Calu3 (cell line): ENCODE data around the gene WWTR1. TPM values are rescaled to one million over a fixed set of nuclear protein-coding genes. Genes with fewer than 3 reads are reported as not detected.
A peak's percentile ranks its signal among the peaks of the same experiment; 100 is the strongest.

ENCODE experiments used
- BruUV-seq: library from RNA; stranded (reverse); fragments of 400-500 nt; replicated peaks from 2 replicates; lab custom pipeline; 2021; lab: Mats Ljungman, UMichigan
- CTCF ChIA-PET: fragments of 300-600 bp; sonication (Branson Sonifier 250); formaldehyde crosslinking; loops from one replicate; lab custom pipeline; 2022; ENCODE audit warnings: antibody characterized with exemption; lab: Charles Lee
- DNase-seq: peaks from one replicate; pipeline ENCODE4 v3.0.0; 2022
- H3K27ac Mint-ChIP-seq: one replicate; pipeline ENCODE4 v1.8.0; 2022; ENCODE audit warnings: mixed read lengths; ENCODE audit not compliant: unreplicated experiment
- H3K27me3 Mint-ChIP-seq: one replicate; pipeline ENCODE4 v1.8.0; 2022; ENCODE audit warnings: mixed read lengths; ENCODE audit not compliant: unreplicated experiment
- H3K36me3 Mint-ChIP-seq: one replicate; pipeline ENCODE4 v1.8.0; 2022; ENCODE audit warnings: mild to moderate bottlenecking, moderate library complexity, mixed read lengths; ENCODE audit not compliant: insufficient read depth, unreplicated experiment
- H3K4me1 Mint-ChIP-seq: one replicate; pipeline ENCODE4 v1.8.0; 2022; ENCODE audit warnings: mild to moderate bottlenecking, low read depth, mixed read lengths; ENCODE audit not compliant: unreplicated experiment
- H3K4me3 Mint-ChIP-seq: one replicate; pipeline ENCODE4 v1.8.0; 2022; ENCODE audit warnings: mild to moderate bottlenecking, low read depth, moderate library complexity, mixed read lengths; ENCODE audit not compliant: unreplicated experiment
- H3K9me3 Mint-ChIP-seq: one replicate; pipeline ENCODE4 v1.8.0; 2022; ENCODE audit warnings: low read depth, mixed read lengths; ENCODE audit not compliant: unreplicated experiment
- intact Hi-C: fragments of 100-400 bp; cut with micrococcal nuclease; formaldehyde crosslinking; loops from one replicate; pipeline ENCODE4 v1.10.0; 2022; ENCODE audit not compliant: unreplicated experiment
- total RNA-seq: library from RNA; stranded (reverse); gene quantifications from 2 replicates; pipeline ENCODE4 v1.2.3, GENCODE V29; 2022
- TF ChIP-seq, protein P1 (sequence below): fragments of 200-600 bp; IDR thresholded peaks from one replicate; pipeline ENCODE4 v1.8.0; 2022; ENCODE audit warnings: antibody characterized with exemption; ENCODE audit not compliant: unreplicated experiment

The WWTR1 gene
- total RNA-seq, 1 experiment from 2014 or later: 269 TPM

DNA sequence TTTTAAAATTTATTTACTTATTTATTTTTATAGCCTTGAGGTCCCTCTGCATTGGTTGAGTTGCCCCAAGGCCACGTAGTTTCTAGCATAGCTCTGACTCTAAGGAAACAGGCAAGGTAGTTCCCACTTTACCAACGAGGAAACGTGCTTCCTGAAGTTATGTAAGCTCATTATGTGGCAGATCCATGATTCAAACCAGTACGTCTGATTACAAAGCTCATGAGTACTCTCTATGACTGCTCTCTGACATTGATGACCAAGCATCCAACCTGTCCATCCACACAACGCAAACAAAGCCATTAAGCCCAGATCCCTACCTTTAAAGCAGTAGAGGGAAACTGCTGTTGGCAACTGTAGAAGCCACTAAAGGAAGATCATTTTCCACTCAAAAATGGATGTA lies 25.6 kb downstream of the WWTR1 start:
- no peak overlapping the region for H3K4me3 Mint-ChIP-seq
- intact Hi-C loops: no loop called here
- H3K9me3 Mint-ChIP-seq: no peaks in the 10 kb centered on the region
- H3K4me1 Mint-ChIP-seq: peaks cover 78% of the 10 kb centered on the region
- no peak for DNase-seq
- TF ChIP-seq, protein P1, sequence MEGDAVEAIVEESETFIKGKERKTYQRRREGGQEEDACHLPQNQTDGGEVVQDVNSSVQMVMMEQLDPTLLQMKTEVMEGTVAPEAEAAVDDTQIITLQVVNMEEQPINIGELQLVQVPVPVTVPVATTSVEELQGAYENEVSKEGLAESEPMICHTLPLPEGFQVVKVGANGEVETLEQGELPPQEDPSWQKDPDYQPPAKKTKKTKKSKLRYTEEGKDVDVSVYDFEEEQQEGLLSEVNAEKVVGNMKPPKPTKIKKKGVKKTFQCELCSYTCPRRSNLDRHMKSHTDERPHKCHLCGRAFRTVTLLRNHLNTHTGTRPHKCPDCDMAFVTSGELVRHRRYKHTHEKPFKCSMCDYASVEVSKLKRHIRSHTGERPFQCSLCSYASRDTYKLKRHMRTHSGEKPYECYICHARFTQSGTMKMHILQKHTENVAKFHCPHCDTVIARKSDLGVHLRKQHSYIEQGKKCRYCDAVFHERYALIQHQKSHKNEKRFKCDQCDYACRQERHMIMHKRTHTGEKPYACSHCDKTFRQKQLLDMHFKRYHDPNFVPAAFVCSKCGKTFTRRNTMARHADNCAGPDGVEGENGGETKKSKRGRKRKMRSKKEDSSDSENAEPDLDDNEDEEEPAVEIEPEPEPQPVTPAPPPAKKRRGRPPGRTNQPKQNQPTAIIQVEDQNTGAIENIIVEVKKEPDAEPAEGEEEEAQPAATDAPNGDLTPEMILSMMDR: no peak
- H3K27ac Mint-ChIP-seq: no peak overlapping the region
- peaks cover 63% of the 10 kb centered on the region for H3K36me3 Mint-ChIP-seq
- CTCF ChIA-PET: interaction anchor here (1.1 to 1.8 kb wide), 4 partner anchors 10 to 89 kb away, joined by 3 to 4 read pairs (median 4); no protein-coding TSS in a partner anchor
- BruUV-seq: no TSS peak
- H3K27me3 Mint-ChIP-seq: no peaks in the 10 kb centered on the region

DNA sequence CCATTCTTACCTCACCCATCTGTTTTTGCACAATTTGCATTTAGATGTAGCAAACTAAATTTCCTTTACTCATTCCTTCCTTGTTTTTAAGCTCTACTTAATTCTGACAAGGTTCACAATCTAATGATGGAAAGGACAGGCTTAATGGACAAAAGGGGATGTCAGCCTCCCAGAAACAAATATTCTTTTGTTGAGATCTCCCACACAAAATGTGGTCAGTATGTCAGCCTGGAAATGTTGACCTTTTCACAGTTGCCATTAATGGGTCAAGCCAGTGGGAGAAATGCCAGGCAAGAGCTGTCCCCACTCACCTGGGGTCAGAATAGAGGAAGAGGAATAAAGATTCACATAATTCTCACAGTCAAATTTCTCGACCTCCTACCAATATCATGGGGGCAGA lies 27.0 kb downstream of the WWTR1 start:
- H3K27ac Mint-ChIP-seq: peak overlapping the region; percentile 34
- no peak overlapping the region for H3K4me3 Mint-ChIP-seq
- H3K27me3 Mint-ChIP-seq: no peaks in the 10 kb centered on the region
- intact Hi-C loops: no loop called here
- peaks cover 74% of the 10 kb centered on the region for H3K36me3 Mint-ChIP-seq
- peaks cover 88% of the 10 kb centered on the region for H3K4me1 Mint-ChIP-seq
- DNase-seq: no peak
- TF ChIP-seq, protein P1: no peak
- no peaks in the 10 kb centered on the region for H3K9me3 Mint-ChIP-seq
- no TSS peak for BruUV-seq
- CTCF ChIA-PET: interaction anchor here (1.1 to 1.7 kb wide), 5 partner anchors 8 to 88 kb away, joined by 3 to 7 read pairs (median 4); no protein-coding TSS in a partner anchor

DNA sequence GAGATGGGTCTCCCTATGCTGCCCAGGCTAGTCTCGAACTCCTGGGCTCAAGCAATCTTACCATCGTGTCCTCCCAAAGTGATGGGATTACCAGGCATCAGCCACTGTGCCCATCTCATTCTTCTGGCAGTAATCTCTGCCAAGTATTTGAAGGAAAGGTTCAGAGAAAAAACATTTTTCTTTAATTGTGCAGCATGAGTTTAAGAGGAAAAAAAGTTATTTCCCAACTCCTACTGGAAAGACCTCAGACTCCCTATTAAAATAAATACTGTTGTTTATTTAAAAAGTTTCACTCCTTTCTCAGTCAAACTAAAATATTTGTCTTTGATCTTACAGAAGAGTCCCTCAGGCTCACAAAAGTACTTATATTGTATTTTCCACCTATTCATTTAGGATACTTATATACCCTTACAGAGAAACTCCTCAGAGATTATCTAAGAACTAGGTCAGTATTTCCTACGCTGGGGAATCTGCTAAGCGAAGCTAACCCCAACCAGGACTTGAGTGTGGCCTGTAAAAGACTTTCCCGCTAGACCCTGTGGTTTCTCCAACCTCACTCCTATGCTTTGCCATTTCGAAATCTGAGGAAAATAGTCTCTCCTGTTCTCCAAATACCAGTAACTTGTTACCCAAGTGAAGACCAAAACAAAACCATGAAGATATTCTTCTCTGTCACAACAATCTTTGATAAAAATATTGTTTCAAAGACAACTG lies 28.7 kb downstream of the WWTR1 start:
- no TSS peak for BruUV-seq
- TF ChIP-seq, protein P1: no peak
- CTCF ChIA-PET: interaction anchor here (1.3 to 1.7 kb wide), 2 partner anchors 10 to 26 kb away, joined by 3 to 7 read pairs; no protein-coding TSS in a partner anchor

DNA sequence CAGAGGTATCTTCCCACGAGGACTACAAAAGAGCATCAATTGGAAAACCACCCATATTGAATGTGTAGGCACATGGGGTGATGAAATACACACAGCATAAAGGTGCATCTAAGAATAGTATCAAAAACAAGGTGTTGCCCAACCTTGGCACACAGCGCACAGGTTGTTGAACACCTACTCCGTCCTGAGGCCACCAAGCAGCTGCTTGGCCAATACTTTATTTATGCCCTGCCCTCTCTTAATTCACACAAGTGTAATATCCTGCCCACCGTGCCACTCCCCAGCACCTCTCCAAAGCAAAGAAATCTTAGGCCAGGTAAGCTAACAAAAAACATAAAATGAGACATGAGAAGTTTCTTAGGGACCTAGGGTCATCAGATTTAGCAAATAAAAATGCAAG lies 31.2 kb downstream of the WWTR1 start:
- no peaks in the 10 kb centered on the region for H3K27me3 Mint-ChIP-seq
- CTCF ChIA-PET: no interaction called here
- no peak for DNase-seq

More for the DNA sequence above, 28.7 kb downstream of the WWTR1 start:
- intact Hi-C loops: no loop called here
- no peak for DNase-seq
- no peaks in the 10 kb centered on the region for H3K9me3 Mint-ChIP-seq
- peaks cover 84% of the 10 kb centered on the region for H3K36me3 Mint-ChIP-seq
- peaks cover 80% of the 10 kb centered on the region for H3K4me1 Mint-ChIP-seq
- no peak overlapping the region for H3K4me3 Mint-ChIP-seq
- peak overlapping the region; percentile 46 for H3K27ac Mint-ChIP-seq
- H3K27me3 Mint-ChIP-seq: no peaks in the 10 kb centered on the region

More for the DNA sequence above, 31.2 kb downstream of the WWTR1 start:
- Mint-ChIP-seq H3K4me1 (peaks cover 86% of the 10 kb centered on the region), H3K4me3 (no peak overlapping the region), H3K27ac (peak overlapping the region; percentile 11), H3K36me3 (peaks cover 76% of the 10 kb centered on the region), H3K9me3 (no peaks in the 10 kb centered on the region)
- no TSS peak for BruUV-seq
- intact Hi-C loops: no loop called here
- TF ChIP-seq, protein P1: no peak
